ENCODE measurements around the gene PERM1.

The PERM1 gene

DNA sequence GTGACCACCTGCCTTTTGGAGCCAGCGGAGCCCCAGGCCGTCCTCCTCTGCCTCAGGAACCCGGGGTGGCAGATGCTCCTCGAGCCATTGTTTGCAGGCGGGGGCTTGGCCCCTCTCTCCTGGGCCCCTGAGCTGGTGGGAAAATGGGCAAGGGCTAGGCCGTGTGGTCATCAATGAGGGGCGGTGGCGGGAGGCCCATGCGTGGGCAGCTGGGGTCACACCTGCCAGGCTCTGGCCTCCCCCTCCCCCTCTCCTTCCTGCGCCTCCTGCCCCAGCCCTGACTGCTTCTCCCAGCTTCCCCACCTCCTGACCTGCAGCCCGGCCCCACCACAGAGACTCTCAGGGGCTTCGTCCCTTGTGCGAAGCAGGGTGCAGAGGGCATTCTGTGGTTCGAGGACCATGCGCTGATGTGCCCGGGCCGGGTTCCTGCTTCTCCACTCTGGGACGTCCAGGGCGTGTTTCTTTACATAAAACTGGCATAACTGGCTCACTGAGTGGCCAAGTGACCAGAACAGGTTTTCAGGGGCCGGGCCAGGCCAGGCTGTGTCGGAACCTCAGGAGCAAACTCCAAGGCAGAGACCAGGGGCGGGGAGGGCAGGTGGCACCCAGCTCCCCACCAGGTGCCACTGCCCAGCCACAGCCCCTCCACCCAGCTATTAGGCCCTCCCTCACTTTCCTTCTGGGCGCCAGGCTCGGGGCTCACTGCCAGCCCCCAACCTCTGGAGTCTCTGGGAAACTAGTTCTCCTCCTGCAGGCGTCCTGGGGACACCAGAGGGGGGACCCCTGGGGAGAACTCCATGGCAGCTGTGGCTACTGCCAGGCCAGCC is 48.9 kb downstream of the PERM1 start:
- no peak for DNase-seq

DNA sequence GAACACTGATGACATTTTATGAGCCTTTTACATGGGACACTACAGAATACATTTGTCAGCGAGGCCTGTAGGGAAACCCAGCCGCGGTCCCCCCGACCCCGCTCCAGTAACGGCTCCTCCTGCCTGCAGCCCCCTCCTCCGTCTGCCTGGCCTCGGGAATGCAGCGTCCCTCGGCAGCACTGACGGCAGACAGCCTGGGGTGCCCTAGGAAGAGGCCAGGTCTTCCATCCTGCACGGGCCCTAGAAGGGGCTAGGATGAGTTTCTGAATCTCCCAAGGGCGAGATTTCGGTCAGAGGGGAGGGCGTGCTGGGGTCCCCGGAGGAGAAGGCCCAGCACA is 49.8 kb downstream of the PERM1 start:
- DNase-seq, result no peak

DNA sequence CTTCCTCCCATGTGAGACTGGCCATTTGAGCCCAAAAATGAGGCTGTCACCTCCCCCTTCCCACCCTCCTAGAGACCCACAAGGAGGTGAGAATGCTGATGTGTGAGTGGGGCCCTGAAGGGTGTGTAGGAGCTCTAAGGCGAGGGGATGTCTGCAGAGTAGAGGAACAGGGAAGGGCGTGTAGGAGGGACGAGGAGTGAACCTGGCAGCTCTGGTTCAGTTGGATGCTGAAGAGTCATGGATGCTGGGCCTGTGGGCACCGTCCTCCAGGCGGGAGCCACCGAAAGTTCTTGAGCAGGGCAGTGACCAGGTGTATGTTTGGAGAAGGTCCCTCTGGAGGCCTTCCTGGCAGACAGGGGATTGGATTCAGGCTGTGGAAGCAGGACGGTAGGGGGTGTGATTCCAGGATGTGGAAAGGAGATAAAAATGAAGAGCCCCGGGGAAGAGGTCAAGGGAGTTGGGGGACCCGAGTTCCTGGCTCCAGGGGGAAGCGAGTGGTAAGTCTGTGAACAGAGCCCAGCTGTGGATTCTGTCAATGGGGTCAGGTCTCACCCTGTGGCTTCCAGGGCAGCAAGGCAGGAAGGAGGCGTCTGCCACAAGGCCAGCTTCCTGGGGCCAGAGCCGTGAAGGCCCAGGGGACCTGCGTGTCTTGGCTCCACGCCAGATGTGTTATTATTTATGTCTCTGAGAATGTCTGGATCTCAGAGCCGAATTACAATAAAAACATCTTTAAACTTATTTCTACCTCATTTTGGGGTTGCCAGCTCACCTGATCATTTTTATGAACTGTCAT is 50.3 kb downstream of the PERM1 start:
- no peak for DNase-seq

DNA sequence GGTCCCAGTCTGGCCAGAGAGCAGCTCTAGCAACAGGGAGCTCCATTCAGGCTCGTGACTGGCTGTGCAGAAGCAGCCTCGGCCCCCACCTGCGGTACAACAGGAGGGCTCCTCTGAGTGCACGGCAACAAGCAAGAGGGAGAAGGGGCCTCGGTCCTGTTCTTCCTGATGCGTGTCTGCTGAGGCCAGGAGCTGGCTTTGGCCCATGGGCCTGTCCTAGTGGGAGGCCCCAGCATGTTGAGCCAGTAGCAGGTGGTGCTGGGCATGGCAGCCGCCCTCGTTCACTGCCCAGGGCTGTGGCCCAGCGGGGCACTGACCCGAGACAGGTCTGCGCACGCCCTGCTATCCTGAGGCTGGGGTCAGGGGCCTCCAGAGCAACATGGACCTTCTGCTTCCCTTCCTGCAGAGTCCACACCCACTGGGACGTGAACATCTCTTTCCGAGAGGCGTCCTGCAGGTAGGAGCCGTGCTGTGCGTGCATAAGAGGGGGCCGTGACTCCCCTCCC is 51.2 kb downstream of the PERM1 start:
- DNase-seq, result no peak

DNA sequence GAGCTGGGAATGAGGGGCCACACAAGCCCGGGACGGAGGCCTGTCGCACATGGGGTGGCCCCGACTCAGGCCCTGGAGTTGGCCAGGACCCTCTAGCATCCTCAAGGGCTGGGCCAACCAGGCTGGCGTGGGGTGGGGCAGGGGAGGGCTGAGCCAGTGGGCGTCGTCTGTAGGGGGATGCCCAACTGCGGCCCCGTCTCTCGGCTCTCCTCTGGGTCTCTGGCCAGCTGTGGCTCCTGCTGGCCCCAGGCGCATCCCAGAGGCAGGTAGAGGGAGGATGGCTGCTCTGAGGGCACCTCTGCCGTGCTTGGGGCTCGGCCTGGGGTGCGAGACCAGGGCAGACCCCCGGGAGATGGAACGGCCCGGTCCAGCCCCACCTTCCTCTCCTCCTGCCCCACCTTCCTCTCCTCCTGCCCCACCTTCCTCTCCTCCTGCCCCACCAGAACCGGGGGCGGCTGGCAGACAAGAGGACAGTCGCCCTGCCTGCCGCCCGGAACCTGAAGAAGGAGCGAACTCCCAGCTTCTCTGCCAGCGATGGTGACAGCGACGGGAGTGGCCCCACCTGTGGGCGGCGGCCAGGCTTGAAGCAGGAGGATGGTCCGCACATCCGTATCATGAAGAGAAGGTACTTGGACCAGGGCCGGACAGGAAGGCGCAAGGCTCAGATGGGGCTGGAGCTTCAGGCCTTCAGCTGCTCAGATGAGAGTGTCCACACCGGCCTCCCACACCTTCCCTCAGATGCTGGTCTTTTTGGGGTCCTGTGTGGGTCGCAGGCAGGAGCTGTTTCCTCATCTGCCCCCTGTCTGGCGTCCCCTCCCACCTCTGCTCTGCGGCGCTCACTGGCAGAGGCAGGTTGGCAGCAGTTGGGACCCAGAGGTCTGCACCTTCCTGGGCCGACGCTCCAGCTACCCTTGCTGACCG is 51.9 kb downstream of the PERM1 start:
- no peak for DNase-seq

DNA sequence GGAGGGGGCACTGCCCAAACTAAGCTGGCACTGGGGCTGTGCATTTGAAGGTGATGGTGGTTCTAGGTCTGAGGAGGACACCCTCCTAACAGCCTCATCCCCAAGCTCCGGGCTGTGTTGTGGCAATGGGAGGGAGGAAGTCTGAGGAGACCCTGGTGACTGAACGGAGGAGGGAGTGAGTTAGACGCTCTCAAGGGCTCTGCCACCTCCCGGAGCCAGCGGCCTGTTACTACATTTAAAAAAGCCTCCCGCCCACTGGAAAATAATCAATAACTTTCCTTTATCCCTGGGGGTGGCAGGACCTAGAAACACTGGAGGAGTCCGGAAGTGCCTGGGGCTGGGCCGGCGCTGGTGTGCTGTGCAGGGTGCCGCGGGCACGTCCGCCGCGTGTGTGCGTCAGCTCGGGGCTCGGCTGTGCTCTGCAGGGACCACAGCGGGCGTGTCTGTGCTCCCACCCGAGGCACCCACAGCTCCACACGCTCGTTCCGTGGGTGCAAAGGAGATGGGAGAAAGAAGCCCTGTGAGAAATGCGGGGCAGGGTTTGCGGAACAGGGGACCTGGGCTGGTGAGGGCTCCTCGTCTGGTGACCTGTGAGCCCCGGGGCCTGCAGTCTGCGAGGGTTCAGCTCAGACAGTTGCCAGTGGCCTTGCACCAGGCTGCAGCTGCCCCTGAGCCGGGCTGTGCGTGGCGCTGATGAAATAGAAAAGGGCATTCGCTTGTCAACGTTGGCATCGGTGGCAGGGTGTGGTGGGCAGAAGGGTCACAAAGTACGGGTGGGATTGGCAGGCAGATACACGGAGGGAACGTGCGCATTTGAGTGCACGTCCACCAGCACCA is 52.9 kb downstream of the PERM1 start:
- DNase-seq, result no peak

DNA sequence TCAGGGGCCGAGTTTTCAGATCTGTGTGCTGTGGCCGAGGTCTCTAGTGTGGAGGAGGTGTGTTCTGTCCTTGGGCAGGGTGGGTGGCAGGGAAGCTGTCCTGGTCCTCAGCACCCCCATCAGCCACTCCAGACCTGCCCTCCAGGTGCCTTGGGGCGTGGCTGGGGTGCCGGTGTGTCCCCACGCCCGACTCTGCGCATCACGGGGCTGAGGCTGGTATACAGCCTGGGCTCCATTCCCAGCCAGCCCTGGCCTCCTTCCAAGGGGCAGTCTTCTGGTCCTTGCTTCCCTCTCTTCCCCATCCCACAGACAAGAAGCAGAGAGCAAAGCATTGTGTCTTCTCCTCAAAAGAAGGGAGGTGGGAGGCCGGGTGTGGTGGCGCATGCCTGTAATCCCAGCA is 54.1 kb downstream of the PERM1 start:
- DNase-seq, result no peak

DNA sequence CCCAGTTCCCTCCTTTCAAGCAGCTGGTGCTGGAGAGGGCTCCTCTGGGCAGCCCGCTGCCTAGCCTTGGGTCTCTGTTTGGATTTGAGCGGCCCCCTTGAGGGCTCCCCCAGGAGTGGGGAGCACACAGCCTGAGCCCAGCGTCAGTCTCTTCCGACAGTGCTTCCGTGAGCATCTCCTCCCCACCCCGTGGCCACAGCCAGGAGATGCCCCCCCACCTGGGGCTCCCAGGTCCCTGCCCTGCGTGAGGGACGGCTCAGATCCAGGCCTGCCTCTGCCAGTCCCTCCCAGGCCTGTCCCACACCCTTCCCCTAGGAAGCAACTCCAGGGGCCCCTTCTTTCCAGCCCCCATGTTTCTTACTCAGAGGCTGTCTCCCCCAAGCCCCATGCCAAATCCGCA is 54.7 kb downstream of the PERM1 start:
- no peak for DNase-seq

DNA sequence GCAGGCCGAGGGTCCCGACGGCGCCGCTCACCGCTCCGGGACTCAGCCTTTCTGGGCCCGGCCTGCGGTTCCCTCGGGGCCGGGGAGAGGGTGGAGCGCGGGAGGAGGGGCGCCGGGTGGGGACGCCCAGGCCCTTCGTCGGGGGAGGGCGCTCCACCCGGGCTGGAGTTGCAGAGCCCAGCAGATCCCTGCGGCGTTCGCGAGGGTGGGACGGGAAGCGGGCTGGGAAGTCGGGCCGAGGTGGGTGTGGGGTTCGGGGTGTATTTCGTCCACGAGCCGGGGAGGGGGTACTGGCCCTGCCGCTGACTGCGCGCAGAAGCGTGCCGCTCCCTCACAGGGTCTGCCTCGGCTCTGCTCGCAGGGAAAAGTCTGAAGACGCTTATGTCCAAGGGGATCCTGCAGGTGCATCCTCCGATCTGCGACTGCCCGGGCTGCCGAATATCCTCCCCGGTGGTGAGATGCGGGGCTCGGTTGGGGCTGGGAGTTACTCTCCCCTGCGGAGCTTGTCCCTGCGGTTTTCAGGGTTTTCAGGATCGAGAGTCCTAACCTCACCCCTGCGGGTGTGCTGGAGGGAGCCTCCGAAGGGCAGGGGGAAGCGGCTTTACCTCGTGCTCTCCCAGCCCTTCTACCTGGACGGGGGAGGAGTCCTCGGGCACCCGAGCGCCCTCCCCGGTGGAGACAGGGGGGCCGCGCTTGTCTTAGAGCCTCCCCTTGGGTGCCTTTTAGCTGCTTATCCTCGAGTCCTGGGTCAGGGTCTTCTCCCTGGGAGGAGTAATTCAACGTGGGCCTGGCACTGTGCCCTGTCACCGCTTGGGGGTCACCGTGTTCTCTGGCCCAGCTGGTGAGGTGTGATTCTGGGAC is 56.1 kb downstream of the PERM1 start:
- DNase-seq, result peak; percentile 49
